Measurements from ENCODE around the gene USP10. TPM values are rescaled to one million over a fixed set of nuclear protein-coding genes. Genes with fewer than 3 reads are reported as not detected.

USP10 gene
- total RNA-seq, 1 experiment from 2014 or later, result 82.0 TPM

- in situ Hi-C loops (cut with HindIII; ENCODE audit: low sequenced_read_pairs), result no loop called here
- no peak for DNase-seq (ENCODE audit: low spot score)
Observed at GRCh38 chr16:84807776-84808175, 108.0 kb downstream of the USP10 start.

- in situ Hi-C loops (cut with HindIII; ENCODE audit: low sequenced_read_pairs), result no loop called here
Observed at GRCh38 chr16:84808826-84809225, 109.0 kb downstream of the USP10 start.

GRCh38 chr16:84810518-84811273 is 110.9 kb downstream of the USP10 start:
- no peak for DNase-seq (ENCODE audit: low spot score)
- in situ Hi-C loops (cut with HindIII; ENCODE audit: low sequenced_read_pairs), result no loop called here

More at GRCh38 chr16:84808826-84809225, 109.0 kb downstream of the USP10 start:
- DNase-seq (ENCODE audit: low spot score), result no peak

GRCh38 chr16:84811529-84811928 is 111.7 kb downstream of the USP10 start:
- DNase-seq (ENCODE audit: low spot score), result no peak
- in situ Hi-C loops (cut with HindIII; ENCODE audit: low sequenced_read_pairs), result no loop called here

- in situ Hi-C loops (cut with HindIII; ENCODE audit: low sequenced_read_pairs), result no loop called here
- no peak for DNase-seq (ENCODE audit: low spot score)
Observed at GRCh38 chr16:84813141-84813934, 113.5 kb downstream of the USP10 start.

DNA sequence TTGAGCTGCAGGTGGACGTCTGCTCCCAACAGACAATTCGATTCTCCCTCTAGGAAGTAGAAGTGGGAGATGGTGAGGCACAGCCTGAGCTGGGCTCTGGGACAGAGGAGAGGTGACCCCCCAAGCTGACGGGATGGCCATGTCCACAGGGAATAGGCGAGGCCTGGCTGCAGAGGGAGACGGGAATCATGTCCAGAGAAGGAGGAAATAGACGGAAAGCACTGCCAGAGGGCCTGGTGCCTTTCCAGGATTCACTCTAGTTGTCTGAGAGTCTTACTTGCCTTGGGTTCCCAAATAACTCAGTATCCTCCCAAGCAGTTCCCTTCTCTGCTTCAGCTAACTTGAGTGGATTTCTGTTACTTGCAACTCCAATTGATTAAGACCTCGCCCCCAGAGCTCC is 115.7 kb downstream of the USP10 start:
- in situ Hi-C loops (cut with HindIII; ENCODE audit: low sequenced_read_pairs), result no loop called here

GRCh38 chr16:84816023-84816422 is 116.2 kb downstream of the USP10 start:
- in situ Hi-C loops (cut with HindIII; ENCODE audit: low sequenced_read_pairs), result no loop called here
- no peak for DNase-seq (ENCODE audit: low spot score)

More for the DNA sequence above, 115.7 kb downstream of the USP10 start:
- no peak for DNase-seq (ENCODE audit: low spot score)

DNA sequence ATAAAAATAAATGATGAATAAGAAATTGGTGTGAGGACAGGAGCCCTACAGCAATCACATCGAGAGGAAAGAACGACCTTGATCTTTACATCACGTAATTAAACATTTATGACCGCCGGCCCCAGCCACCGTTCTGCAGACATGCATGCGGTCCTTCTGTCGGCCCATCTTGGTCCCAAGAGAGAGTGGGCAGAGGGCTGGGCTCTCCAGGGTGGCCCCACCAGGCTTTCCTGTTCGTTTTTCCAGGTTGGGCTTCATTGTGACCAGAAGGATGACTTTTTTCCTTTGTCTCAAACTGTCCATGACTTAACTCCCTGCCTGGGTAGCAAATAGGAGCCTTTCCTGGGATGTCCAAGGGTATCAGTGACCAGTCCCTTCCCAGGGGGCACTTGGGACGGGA is 116.7 kb downstream of the USP10 start:
- DNase-seq (ENCODE audit: low spot score), result no peak
- in situ Hi-C loops (cut with HindIII; ENCODE audit: low sequenced_read_pairs), result no loop called here

- in situ Hi-C loops (cut with HindIII; ENCODE audit: low sequenced_read_pairs), result no loop called here
- DNase-seq (ENCODE audit: low spot score), result no peak
Observed at GRCh38 chr16:84817206-84817605, 117.4 kb downstream of the USP10 start.

DNA sequence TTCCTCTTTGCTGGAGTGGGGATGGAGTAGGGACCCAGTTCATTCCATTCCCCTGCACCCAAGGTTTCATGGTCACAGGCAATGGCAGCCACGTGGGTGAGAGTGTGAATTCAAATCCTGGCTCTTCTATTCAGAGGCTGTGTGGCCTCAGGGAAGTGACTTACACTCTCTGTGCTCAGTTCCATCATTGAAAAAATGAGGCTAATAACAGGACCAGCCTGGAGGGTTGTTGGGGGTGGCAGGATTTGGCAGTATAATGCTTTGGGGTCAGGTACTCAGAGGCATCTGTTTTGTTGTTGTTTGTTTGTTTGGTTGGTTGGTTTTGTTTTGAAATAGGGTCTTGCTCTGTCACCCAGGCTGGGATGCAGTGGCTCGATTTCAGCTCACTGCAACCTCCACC is 117.8 kb downstream of the USP10 start:
- no peak for DNase-seq (ENCODE audit: low spot score)
- in situ Hi-C loops (cut with HindIII; ENCODE audit: low sequenced_read_pairs), result no loop called here

DNA sequence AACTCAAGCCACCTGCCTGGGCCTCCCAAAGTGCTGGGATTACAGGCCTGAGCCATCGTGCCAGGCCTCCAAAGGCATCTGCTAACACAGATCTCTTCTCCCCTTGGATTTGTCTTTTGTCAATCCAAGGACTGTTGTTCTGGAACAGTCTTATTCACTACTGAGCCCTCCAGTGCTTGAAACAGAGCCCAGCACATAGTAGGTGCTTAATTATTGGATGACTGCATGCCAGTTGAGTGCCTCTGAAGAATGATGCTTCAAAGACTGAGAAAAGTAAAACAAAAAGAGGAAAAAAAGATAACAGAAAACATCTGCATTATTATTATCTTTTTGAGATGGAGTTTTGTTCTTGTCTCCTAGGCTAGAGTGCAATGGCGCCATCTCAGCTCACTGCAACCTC is 118.3 kb downstream of the USP10 start:
- in situ Hi-C loops (cut with HindIII; ENCODE audit: low sequenced_read_pairs), result no loop called here
- DNase-seq (ENCODE audit: low spot score), result no peak

DNA sequence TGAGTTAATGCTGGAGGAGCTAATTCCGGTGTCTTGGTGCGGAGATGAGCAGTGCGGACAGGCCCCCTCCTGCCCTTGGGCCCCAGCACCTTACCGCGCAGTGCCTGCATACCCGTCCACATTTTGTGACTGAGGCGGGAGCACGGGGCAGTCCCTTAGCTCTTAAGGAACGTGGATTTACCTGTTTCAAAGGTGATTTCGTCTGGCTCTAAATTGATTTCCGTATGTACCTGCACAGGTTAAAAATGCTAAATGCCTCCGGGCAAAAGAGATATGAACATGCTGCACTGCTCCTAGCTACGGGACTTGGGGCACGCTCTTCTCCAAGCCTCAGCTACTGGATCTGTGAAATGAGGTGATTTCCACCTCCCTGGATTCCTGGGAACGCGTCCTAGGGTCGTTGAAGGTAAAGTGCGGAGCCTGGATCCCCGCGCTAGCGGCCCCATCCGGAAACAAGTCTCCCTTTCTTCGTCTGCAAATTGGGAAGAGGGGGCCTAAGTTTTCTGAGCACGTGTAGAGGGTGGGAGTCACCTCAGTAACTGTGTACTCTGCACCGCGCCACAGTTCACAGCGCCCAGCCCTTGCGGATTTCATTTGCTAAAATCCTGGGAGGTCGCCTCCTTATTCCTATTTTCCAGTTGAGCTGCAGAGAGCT is 119.3 kb downstream of the USP10 start:
- no peak for DNase-seq (ENCODE audit: low spot score)
- in situ Hi-C loops (cut with HindIII; ENCODE audit: low sequenced_read_pairs), result no loop called here

GRCh38 chr16:84819644-84820304 is 120.0 kb downstream of the USP10 start, which contains the start of gene CRISPLD2:
Gene CRISPLD2, plus strand, starts transcription at chr16:84819985. Its CDS starts 18,511 bp downstream, at chr16:84838496.
- in situ Hi-C loops (cut with HindIII; ENCODE audit: low sequenced_read_pairs), result no loop called here
- peak; percentile 72 for DNase-seq (ENCODE audit: low spot score)

DNA sequence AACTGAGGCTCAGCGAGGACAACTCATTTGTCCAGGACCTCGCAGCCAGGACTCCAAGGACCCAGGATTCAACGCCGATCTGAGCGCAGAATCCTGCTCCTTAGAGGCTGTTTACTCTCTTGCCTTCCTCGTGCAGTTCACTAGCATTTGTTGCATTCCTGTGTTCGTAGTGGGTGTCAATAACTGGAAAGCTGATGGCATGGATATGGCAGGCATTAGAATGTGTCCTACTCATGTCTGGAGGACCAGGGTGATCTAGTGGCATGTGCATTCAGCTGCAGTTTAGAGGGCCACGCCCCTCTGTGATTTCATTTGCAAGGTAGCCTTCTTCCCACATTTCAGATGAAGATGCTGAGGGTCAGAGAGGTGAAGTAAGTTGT is 120.5 kb downstream of the USP10 start:
- in situ Hi-C loops (cut with HindIII; ENCODE audit: low sequenced_read_pairs), result no loop called here
- peak; percentile 15 for DNase-seq (ENCODE audit: low spot score)

DNA sequence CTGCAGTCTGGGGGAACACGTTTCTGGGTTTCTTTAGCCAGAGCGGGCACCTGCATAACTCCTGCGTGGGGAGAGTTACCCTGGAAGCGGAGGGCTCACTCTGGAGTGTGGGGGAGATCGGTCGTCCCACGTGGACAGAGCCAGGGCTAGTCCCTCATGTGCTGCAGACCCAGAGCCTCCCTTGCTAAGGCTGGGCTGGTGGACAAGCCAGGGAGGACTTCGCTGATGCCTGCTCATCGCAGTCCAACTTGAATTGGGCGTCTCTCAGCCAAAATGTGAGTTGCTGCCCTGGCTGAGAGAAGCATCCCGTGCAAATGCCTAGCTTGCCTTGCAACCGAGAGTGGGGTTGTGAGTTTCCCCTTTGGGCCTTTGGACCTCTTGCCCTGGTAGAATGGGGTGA is 121.0 kb downstream of the USP10 start:
- DNase-seq (ENCODE audit: low spot score), result no peak
- in situ Hi-C loops (cut with HindIII; ENCODE audit: low sequenced_read_pairs), result no loop called here

GRCh38 chr16:84821179-84821578 is 121.4 kb downstream of the USP10 start:
- in situ Hi-C loops (cut with HindIII; ENCODE audit: low sequenced_read_pairs), result no loop called here
- DNase-seq (ENCODE audit: low spot score), result no peak

DNA sequence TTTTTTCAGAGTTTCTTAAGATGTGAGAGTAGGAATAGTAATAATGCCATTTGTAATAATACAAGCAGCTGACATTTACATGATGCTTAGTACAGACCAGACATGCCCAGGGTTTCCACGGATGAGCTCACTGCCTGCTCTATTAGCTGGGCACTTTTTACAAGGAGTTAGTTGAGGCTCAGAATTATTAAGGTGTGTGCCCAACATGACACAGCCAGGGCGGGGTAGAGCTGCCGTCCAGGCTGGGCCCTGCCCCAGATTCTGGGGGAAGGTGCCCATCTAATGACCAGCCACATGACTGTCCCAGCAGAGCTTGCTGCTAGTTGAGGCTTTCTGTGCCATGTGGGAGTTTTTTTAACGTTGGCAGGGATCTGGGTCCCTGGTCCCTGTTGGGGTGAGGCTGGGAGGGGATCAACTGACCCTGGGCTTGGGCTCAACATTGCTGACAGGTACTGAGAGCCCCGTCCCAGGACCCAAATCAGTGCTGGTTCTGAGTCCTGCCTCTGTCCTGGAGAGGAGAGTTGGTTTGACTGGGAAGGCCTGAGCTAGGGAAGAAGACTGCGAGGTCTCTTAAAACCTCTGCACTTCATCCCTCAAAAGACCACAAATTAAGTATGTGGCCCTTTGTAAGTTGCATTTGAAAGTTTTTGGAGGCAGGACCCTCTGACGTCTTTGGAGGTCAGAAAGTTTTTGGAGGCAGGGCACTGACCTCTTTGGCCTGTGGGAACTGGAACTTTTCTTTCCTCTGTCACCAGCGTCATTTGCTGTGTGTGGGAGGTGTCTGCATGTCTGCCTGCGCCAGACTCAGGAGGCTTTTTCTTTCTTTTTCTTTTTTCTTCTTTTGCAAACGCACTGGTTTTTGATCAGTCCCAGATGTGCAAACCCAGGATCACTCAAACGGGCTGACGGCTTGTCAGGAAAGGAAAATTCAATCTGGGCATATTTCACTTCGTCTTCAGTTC is 122.2 kb downstream of the USP10 start:
- in situ Hi-C loops (cut with HindIII; ENCODE audit: low sequenced_read_pairs), result no loop called here

GRCh38 chr16:84822990-84823389 is 123.2 kb downstream of the USP10 start:
- no peak for DNase-seq (ENCODE audit: low spot score)
- in situ Hi-C loops (cut with HindIII; ENCODE audit: low sequenced_read_pairs), result no loop called here

More for the DNA sequence above, 122.2 kb downstream of the USP10 start:
- DNase-seq (ENCODE audit: low spot score), result no peak
